Activated CD4-positive, alpha-beta T cell treated with anti-CD3 and anti-CD28 coated beads, Interleukin-2, amount 10 ng/mL, durations not matched to agents 24 days and 14 days (primary cell): Measurements from ENCODE around the gene CHMP2A. TPM values are rescaled to one million over a fixed set of nuclear protein-coding genes. Genes with fewer than 3 reads are reported as not detected.
"Not testable (repeated sequence)": the region's sequence is repeated elsewhere in the genome, so short reads cannot be mapped to it uniquely, and the experiment has no call there.

ENCODE experiments used
- DNase-seq: peaks from one replicate; pipeline ENCODE4 v3.0.0; 2022
- H3K27ac Mint-ChIP-seq: one replicate; pipeline ENCODE4 v1.8.0; 2022; ENCODE audit warnings: mild to moderate bottlenecking, mixed read lengths
- H3K27me3 Mint-ChIP-seq: one replicate; pipeline ENCODE4 v1.8.0; 2022; ENCODE audit warnings: mixed read lengths
- H3K36me3 Mint-ChIP-seq: one replicate; pipeline ENCODE4 v1.8.0; 2022; ENCODE audit warnings: low read depth, mild to moderate bottlenecking, mixed read lengths
- H3K4me1 Mint-ChIP-seq: one replicate; pipeline ENCODE4 v1.8.0; 2021; ENCODE audit warnings: mixed read lengths
- H3K4me3 Mint-ChIP-seq: one replicate; pipeline ENCODE4 v1.8.0; 2022; ENCODE audit warnings: mild to moderate bottlenecking, moderate library complexity, mixed read lengths
- H3K9me3 Mint-ChIP-seq: one replicate; pipeline ENCODE4 v1.8.0; 2021; ENCODE audit warnings: mixed read lengths
- intact Hi-C: fragments of 100-400 bp; cut with micrococcal nuclease; formaldehyde crosslinking; loops from one replicate; pipeline ENCODE4 v1.15.1; 2023
- total RNA-seq: library from RNA; stranded (reverse); gene quantifications from 2 replicates; pipeline ENCODE4 v1.2.3, GENCODE V29; 2022

Gene CHMP2A
- 108 and 114 TPM in 2 replicates for total RNA-seq

- intact Hi-C loops, result loop anchor here (1.0 to 2.0 kb wide), 3 partner anchors 10 to 78 kb away; partner anchors contain the start of genes TRIM28 and ZNF446
- DNase-seq, result peak; percentile 100
- Mint-ChIP-seq H3K4me3 (peak within 1 kb of the TSS; percentile 96), H3K4me1 (peaks cover 51% of the 10 kb centered on the region), H3K27ac (peak within 1 kb of the TSS; percentile 97), H3K27me3 (no peaks in the 10 kb centered on the region), H3K9me3 (no peaks in the 10 kb centered on the region), H3K36me3 (peaks cover 75% of the 10 kb centered on the region)
These were observed at the start of gene CHMP2A for GRCh38 chr19:58554494-58555368. Gene CHMP2A, minus strand, starts transcription at chr19:58555105. Its CDS starts 893 bp downstream, at chr19:58554212.

DNA sequence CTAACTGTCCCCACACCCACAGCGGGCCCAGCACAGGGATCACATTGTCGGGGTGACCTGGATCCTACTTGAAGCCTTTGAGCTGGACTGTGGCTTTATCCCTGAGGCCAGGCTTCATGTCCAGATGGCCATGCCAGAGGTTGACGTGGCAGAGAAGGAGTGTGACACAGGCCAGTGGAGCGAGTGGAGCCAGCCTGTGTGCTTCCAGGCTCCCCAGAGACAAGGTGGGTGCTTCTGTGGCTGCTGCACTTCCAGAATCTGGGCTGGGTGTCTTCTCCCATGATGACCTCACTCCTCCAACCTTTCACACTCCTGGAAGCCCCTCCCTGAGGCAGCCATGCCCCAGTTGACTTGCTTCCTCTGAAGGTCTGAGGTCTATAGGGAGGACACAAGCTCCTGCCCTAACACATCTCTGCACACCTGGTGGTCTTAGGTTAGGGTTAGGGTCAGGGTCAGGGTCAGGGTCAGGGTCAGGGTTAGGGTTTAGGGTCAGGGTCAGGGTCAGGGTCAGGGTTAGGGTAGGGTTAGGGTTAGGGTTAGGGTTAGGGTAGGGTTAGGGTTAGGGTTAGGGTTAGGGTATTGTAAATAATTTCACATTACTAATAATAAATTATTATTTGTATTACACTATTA is 31.3 kb upstream of the CHMP2A start:
- DNase-seq, result no peak
- Mint-ChIP-seq H3K4me1 (peaks cover 3% of the 10 kb centered on the region), H3K36me3 (peaks cover 6% of the 10 kb centered on the region), H3K27ac (no peak overlapping the region), H3K9me3 (no peaks in the 10 kb centered on the region), H3K4me3 (no peak overlapping the region), H3K27me3 (no peaks in the 10 kb centered on the region)
- intact Hi-C loops, result no loop called here

- DNase-seq, result peak; percentile 48
- Mint-ChIP-seq H3K27me3 (no peaks in the 10 kb centered on the region), H3K27ac (no peak overlapping the region), H3K4me3 (no peak overlapping the region), H3K9me3 (no peaks in the 10 kb centered on the region), H3K36me3 (peaks cover 8% of the 10 kb centered on the region), H3K4me1 (peaks cover 9% of the 10 kb centered on the region)
- intact Hi-C loops, result no loop called here
These were observed 30.7 kb upstream of the CHMP2A start for GRCh38 chr19:58585442-58586132.

DNA sequence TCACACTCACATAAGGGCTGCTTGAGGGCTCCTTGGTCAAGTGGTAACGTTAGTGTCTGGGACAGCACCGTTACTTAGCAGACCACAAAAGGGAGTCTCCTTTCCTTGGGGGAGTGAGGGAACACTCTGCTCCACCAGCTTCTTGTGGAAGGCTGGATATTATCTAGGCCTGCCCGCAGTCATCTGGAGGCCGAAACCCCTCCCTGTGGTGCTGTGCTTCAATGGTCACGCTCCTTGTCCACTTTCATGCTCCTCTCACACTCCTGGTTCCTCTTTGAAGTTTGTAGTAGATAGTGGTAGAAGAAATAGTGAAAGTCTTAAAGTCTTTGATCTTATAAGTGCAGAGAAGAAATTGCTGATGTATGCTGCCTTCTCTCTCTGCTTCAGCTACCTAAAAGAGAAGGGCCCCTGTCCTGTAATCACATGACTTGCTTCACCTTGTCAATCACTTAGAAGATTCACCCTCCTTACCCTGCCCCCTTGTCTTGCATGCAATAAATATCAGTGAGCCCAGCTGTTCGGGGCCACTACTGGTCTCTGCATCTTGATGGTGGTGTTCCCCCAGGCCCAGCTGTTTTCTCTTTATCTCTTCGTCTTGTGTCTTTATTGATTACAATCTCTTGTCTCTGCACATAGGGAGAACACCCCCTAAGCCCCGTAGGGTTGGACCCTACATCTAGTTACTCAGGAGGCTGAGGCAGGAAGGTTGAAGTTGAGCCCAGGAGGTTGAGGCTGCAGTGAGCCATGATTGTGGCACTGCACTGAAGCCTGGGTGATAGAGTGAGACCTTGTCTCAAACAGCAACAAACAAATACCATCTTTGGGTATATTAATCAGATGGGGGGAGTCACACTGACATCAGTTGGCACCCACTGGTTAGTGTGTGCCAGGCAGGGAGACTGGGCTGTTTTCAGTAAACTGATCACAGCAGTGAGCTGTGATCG is 29.9 kb upstream of the CHMP2A start:
- peaks cover 8% of the 10 kb centered on the region for H3K36me3 Mint-ChIP-seq
- H3K9me3 Mint-ChIP-seq, result no peaks in the 10 kb centered on the region
- no peak overlapping the region for H3K4me3 Mint-ChIP-seq
- no peak overlapping the region for H3K27ac Mint-ChIP-seq
- intact Hi-C loops, result no loop called here
- no peaks in the 10 kb centered on the region for H3K27me3 Mint-ChIP-seq
- DNase-seq, result no peak
- H3K4me1 Mint-ChIP-seq, result peaks cover 9% of the 10 kb centered on the region

DNA sequence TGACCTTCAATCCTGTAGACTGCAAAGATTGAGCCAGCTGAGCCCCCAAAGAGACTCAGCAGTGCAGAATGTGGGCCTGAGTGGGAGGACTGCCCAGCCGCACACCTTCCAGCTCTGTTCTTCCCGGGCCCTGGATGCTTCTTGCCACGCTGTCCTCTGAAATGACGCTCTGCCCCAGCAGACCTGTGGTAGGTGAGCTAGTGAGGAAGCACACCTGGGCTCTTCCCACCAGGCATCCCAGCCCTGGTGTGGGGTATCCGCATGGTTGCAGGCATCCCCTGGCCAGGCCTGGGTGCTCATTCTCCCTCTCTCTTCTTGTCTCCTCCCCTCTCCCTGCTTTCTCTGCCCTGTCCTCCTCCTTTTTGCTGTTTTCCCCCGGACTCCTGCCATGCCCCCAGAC is 28.1 kb upstream of the CHMP2A start:
- H3K27ac Mint-ChIP-seq, result no peak overlapping the region
- H3K9me3 Mint-ChIP-seq, result no peaks in the 10 kb centered on the region
- peaks cover 22% of the 10 kb centered on the region for H3K4me1 Mint-ChIP-seq
- DNase-seq, result peak; percentile 52
- intact Hi-C loops, result no loop called here
- no peaks in the 10 kb centered on the region for H3K27me3 Mint-ChIP-seq
- H3K4me3 Mint-ChIP-seq, result no peak overlapping the region
- peaks cover 8% of the 10 kb centered on the region for H3K36me3 Mint-ChIP-seq

- peak overlapping the region; percentile 77 for H3K27ac Mint-ChIP-seq
- intact Hi-C loops, result loop anchor here (1.0 kb wide), 2 partner anchors 62 to 67 kb away; partner anchors contain the start of gene ZBTB45
- no peaks in the 10 kb centered on the region for H3K27me3 Mint-ChIP-seq
- H3K4me3 Mint-ChIP-seq, result no peak overlapping the region
- H3K4me1 Mint-ChIP-seq, result peaks cover 29% of the 10 kb centered on the region
- peaks cover 10% of the 10 kb centered on the region for H3K36me3 Mint-ChIP-seq
- no peaks in the 10 kb centered on the region for H3K9me3 Mint-ChIP-seq
- DNase-seq, result peak; percentile 97
These were observed 26.6 kb upstream of the CHMP2A start for GRCh38 chr19:58581227-58582141.

- intact Hi-C loops, result no loop called here
- peak overlapping the region; percentile 45 for H3K27ac Mint-ChIP-seq
- peaks cover 34% of the 10 kb centered on the region for H3K4me1 Mint-ChIP-seq
- H3K4me3 Mint-ChIP-seq, result no peak overlapping the region
- H3K36me3 Mint-ChIP-seq, result peaks cover 10% of the 10 kb centered on the region
- H3K27me3 Mint-ChIP-seq, result no peaks in the 10 kb centered on the region
- peak; percentile 52 for DNase-seq
- H3K9me3 Mint-ChIP-seq, result no peaks in the 10 kb centered on the region
These were observed 24.7 kb upstream of the CHMP2A start for GRCh38 chr19:58579473-58580142.

DNA sequence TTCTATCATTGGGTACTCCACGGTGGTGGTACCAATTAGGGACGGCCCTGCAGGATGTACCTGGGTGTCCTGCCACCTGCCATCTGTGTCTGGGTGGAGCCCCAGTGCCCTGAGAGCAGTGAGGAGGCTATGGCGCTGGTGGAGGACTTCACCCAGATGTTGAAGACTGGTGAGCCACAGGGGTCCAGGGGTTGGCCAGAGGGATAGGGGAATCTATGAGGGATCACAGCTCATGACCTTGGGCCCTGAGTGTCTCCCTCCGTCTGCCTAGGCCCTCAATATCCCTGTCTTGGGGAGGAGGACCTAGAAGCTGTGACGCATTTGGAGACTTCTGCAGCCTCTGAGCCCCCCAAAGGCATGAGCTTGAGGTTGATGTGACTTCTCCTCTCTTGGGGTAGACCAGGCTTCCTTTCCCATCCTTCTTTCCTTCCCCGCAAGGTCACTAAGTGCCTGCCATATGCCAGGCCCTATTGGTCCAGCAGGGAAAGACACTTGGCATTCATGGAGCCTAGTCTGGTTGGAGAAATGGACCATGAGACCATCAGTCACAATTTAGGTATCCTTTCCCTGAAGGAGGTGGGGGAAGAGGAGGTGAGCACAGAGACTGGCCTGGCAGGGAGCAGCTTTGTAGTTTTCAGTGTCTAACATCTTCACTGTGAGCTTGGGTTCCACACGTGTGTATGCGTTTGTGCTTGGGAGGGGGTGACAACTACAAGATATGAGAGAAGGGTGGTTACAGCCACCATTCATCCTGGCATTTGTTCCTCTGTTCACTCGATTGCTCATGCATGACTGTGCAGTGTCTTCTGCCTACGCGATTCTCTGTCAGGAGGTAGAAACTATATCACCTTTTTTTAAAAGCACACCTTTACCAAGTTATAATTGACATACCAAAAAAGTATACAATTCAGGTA is 23.4 kb upstream of the CHMP2A start:
- Mint-ChIP-seq H3K27me3 (peaks cover 2% of the 10 kb centered on the region), H3K4me3 (peak overlapping the region; percentile 26)

DNA sequence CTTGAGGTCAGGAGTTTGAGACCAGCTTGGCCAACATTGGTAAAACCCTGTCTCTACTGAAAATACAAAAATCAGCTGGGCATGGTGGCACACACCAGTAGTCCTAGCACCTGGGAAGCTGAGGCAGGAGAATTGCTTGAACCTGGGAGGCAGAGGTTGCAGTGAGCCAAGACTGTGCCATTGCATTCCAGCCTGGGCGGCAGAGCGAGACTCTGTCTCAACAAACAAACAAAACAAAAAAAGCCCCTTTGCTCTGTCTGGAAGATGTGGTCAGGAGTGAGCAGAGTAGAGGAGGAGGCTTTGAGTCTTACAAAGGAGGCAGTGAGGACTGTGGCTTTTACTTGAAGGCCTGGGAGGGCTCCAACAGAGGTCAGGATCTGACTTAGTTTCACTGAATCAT is 22.7 kb upstream of the CHMP2A start:
- intact Hi-C loops, H3K36me3 Mint-ChIP-seq, H3K27me3 Mint-ChIP-seq, H3K9me3 Mint-ChIP-seq: not testable (repeated sequence)
- Mint-ChIP-seq H3K4me3 (peak overlapping the region; percentile 26), H3K27ac (peak overlapping the region; percentile 62), H3K4me1 (peaks cover 44% of the 10 kb centered on the region)
- peak; percentile 54 for DNase-seq

More for the DNA sequence above, 23.4 kb upstream of the CHMP2A start:
- Mint-ChIP-seq H3K36me3 (peaks cover 10% of the 10 kb centered on the region), H3K27ac (peak overlapping the region; percentile 62), H3K9me3 (no peaks in the 10 kb centered on the region), H3K4me1 (peaks cover 42% of the 10 kb centered on the region)
- DNase-seq, result peak; percentile 57
- intact Hi-C loops, result no loop called here

DNA sequence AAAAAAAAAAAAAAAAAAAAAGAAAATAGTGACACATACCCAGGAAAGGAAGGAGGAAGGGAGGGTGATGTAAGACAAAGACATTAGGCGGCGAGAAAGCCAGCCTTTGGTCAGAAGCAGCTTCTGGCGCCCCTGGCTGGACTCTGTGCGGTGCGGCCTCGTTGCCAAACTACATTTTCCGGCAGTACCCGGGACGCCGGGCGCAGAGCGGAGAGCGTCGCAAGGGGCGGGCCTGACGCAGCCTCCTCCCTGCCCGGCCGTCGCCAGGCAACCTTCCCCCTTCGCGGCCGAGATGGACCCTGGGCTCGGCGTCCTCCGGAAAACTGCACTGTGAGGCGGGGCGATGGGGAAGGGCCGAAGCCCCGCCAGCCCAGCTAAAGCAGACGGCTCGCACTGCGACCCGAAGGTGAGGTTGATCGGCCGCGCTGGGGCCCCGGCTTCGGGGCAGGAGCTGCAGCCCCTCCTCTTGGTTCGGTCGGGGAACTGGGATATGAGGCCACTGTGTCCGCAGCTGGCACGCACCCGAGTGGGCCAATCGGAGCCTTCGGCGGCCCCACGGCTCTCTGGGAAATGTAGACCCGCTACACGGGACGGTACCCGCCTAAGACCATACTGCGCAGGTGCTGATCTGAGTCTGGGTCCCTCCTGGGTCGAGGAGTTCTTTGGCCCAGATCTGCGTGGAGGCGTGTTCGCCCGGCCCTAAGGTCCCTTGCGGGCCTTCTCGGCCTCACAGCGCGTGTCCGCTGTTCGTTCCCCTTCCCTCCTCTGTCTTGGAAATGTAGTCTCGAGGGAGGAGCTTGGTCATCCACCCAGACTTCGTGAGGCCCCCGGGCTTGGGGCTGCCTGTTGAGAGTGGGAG is 20.5 kb upstream of the CHMP2A start:
- peak; percentile 95 for DNase-seq

More for the DNA sequence above, 20.5 kb upstream of the CHMP2A start:
- peaks cover 47% of the 10 kb centered on the region for H3K4me1 Mint-ChIP-seq
- peak overlapping the region; percentile 99 for H3K27ac Mint-ChIP-seq
- intact Hi-C loops, result no loop called here
- peak overlapping the region; percentile 95 for H3K4me3 Mint-ChIP-seq
- H3K9me3 Mint-ChIP-seq, result peaks cover 4% of the 10 kb centered on the region
- peaks cover 3% of the 10 kb centered on the region for H3K27me3 Mint-ChIP-seq
- peaks cover 12% of the 10 kb centered on the region for H3K36me3 Mint-ChIP-seq
